K562 (cell line): ENCODE data around the gene CCM2. TPM values are rescaled to one million over a fixed set of nuclear protein-coding genes. Genes with fewer than 3 reads are reported as not detected.

Experiments
- GABPB2 ChIP-seq: fragments of 250-450 bp; sonication (Bioruptor Pico); conservative IDR thresholded peaks from 2 replicates; pipeline ENCODE4 v1.5.1; 2021; ENCODE audit warnings: mild to moderate bottlenecking
- HDAC1 ChIP-seq, 2 experiments: fragments of 450-650 bp; IDR thresholded peaks; 2 replicates each; pipeline ENCODE4 v1.6.1; 2016 to 2017; ENCODE audit warnings: inconsistent platforms in 1 of 2, mild to moderate bottlenecking in 1 of 2, moderate library complexity in 1 of 2
- HDGF ChIP-seq: fragments of 450-650 bp; IDR thresholded peaks from 2 replicates; pipeline ENCODE4 v1.6.1; 2016
- MCM3 ChIP-seq: fragments of 450-650 bp; IDR thresholded peaks from 2 replicates; pipeline ENCODE4 v1.6.1; 2016
- MNT ChIP-seq, 2 experiments: fragments of 450-650 bp; conservative IDR thresholded peaks; 2 replicates each; pipeline ENCODE4 v1.6.1; 2017; ENCODE audit warnings: mild to moderate bottlenecking in 2 of 2, moderate library complexity in 2 of 2
- NCOA1 ChIP-seq: fragments of 450-650 bp; IDR thresholded peaks from 2 replicates; pipeline ENCODE4 v1.6.1; 2016; ENCODE audit warnings: low read depth
- POLR2H ChIP-seq: IDR thresholded peaks from 2 replicates; pipeline ENCODE4 v1.6.1; 2016; ENCODE audit warnings: missing genetic modification characterization, low read depth, mild to moderate bottlenecking, control low read depth, missing compliant biosample characterization, moderate library complexity
- RERE ChIP-seq: sonication (generic); formaldehyde crosslinking; IDR thresholded peaks from 2 replicates; pipeline ENCODE4 v1.8.0; 2023; ENCODE audit warnings: missing genetic modification reagents, mild to moderate bottlenecking, borderline replicate concordance
- RUNX1 ChIP-seq: sonication (generic); IDR thresholded peaks from 2 replicates; pipeline ENCODE4 v1.6.1; 2016; ENCODE audit warnings: antibody characterized with exemption, low read depth
- SMARCA5 ChIP-seq: fragments of 450-650 bp; IDR thresholded peaks from 2 replicates; pipeline ENCODE4 v1.6.1; 2016
- TAF15 ChIP-seq: fragments of 200-400 bp; formaldehyde crosslinking; IDR thresholded peaks from 2 replicates; pipeline ENCODE4 v1.6.1; 2017; ENCODE audit warnings: mild to moderate bottlenecking, low read depth, low read length, moderate library complexity
- TAL1 ChIP-seq: fragments of 450-650 bp; IDR thresholded peaks from 2 replicates; pipeline ENCODE4 v1.6.1; 2016; ENCODE audit warnings: mild to moderate bottlenecking
- TCF7 ChIP-seq: sonication (generic); IDR thresholded peaks from 2 replicates; pipeline ENCODE4 v1.6.1; 2016; ENCODE audit warnings: antibody characterized with exemption, borderline replicate concordance
- ZMIZ1 ChIP-seq, 2 experiments: fragments of 150-350 bp in 1 of 2; IDR thresholded peaks; 2 replicates each; pipeline ENCODE4 v1.6.1; 2012 to 2016; ENCODE audit warnings: low read depth in 2 of 2, low read length in 2 of 2, mild to moderate bottlenecking in 1 of 2, moderate library complexity in 1 of 2
- ZNF780A ChIP-seq: fragments of 250-450 bp; sonication (Bioruptor Pico); IDR thresholded peaks from 2 replicates; pipeline ENCODE4 v1.5.0; 2021; ENCODE audit warnings: mild to moderate bottlenecking
- polyA plus RNA-seq, 8 experiments: library from polyadenylated mRNA; depleted of rRNA in 4 of 8; stranded (reverse) in 5 of 8; unstranded in 3 of 8; fragments of >200 nt; fragmentation: Nextera tagmentation in 2 of 8; fragmentation: Illumina TruSeq in 1 of 8; extraction: Ambion mirVana in 2 of 8; extraction: Trizol in 1 of 8; gene quantifications; 2 replicates each; pipeline versions ENCODE4 v1.2.1 to v1.2.3, GENCODE V29; 2011 to 2014; ENCODE audit warnings: inconsistent platforms in 1 of 8, missing spikeins in 1 of 8
- total RNA-seq, 7 experiments: library from RNA; depleted of rRNA in 6 of 7; stranded (reverse); fragments of >200 nt in 6 of 7; fragmentation: Illumina TruSeq in 2 of 7; extraction: Trizol in 2 of 7; gene quantifications; 2 replicates each; pipeline versions ENCODE4 v1.2.1 to v1.2.3, GENCODE V29; 2011 to 2021; ENCODE audit warnings: low replicate concordance in 1 of 7
- TF ChIP-seq, protein P1 (sequence below): sonication (generic); formaldehyde crosslinking; IDR thresholded peaks from 2 replicates; pipeline ENCODE4 v1.8.0; 2022; ENCODE audit warnings: mild to moderate bottlenecking, missing genetic modification reagents, borderline replicate concordance

CCM2 gene
- total and polyA plus RNA-seq, 9 of the 15 experiments (the other 6 are each of a cell fraction or from before 2014, with no cell fraction given): 0.41 to 38.6 (median 25.9) TPM

- peak in 1 of 2 experiments; percentile 65; a peak in 2 of 4 replicates for TF ChIP-seq MNT (conservative IDR thresholded peaks at IDR 0.05)
- no peak for TF ChIP-seq TCF7
- TF ChIP-seq TAL1: peak; percentile 98
- TF ChIP-seq POLR2H: peak; percentile 75
- TF ChIP-seq TAF15: no peak
- TF ChIP-seq HDGF: no peak
- peak; percentile 92 for TF ChIP-seq NCOA1
- TF ChIP-seq SMARCA5: no peak
- TF ChIP-seq HDAC1 (IDR thresholded peaks at IDR 0.05): peak; percentile 21 to 88; a peak in 2 of 4 replicates
- no peak for TF ChIP-seq ZNF780A (CRISPR knock-in tag)
- no peak for TF ChIP-seq RERE (CRISPR knock-in tag)
- TF ChIP-seq, protein P1, sequence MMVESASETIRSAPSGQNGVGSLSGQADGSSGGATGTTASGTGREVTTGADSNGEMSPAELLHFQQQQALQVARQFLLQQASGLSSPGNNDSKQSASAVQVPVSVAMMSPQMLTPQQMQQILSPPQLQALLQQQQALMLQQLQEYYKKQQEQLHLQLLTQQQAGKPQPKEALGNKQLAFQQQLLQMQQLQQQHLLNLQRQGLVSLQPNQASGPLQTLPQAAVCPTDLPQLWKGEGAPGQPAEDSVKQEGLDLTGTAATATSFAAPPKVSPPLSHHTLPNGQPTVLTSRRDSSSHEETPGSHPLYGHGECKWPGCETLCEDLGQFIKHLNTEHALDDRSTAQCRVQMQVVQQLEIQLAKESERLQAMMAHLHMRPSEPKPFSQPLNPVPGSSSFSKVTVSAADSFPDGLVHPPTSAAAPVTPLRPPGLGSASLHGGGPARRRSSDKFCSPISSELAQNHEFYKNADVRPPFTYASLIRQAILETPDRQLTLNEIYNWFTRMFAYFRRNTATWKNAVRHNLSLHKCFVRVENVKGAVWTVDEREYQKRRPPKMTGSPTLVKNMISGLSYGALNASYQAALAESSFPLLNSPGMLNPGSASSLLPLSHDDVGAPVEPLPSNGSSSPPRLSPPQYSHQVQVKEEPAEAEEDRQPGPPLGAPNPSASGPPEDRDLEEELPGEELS: no peak
- no peak for TF ChIP-seq MCM3
- peak in 1 of 2 experiments; percentile 99; a peak in 2 of 4 replicates for TF ChIP-seq ZMIZ1 (IDR thresholded peaks at IDR 0.05; ENCODE audit: low read depth in 2 of 2, low read length in 2 of 2)
- TF ChIP-seq RUNX1: 0 out of 2 replicates have a peak, but pooled peaks have one; percentile 34
- TF ChIP-seq GABPB2 (CRISPR knock-in tag): no peak
These were observed 5.0 kb upstream of the CCM2 start (continued) for GRCh38 chr7:44994877-44995554.
